Uterus (tissue), 4 donors: ENCODE measurements around the gene PRC1. TPM values are rescaled to one million over a fixed set of nuclear protein-coding genes. Genes with fewer than 3 reads are reported as not detected.
"Not testable (repeated sequence)": the region's sequence is repeated elsewhere in the genome, so short reads cannot be mapped to it uniquely, and the experiment has no call there.

ENCODE experiments used
- DNase-seq, 2 donors: peaks; one replicate each; pipeline ENCODE4 v3.0.0-alpha.2; 2019 to 2020
- H3K27ac ChIP-seq, 2 donors: fragments of 200-600 bp; sonication (generic); 1 replicate in 1 of 2; 2 replicates in 1 of 2; pipeline ENCODE4 v1.5.1; 2016 to 2018
- H3K27me3 ChIP-seq, 2 donors: fragments of 200-600 bp; sonication (generic); one replicate each; pipeline ENCODE4 v1.5.1; 2018 to 2019; ENCODE audit warnings: control low read depth in 1 of 2
- H3K36me3 ChIP-seq, 2 donors: fragments of 200-600 bp; sonication (generic); one replicate each; pipeline ENCODE4 v1.5.1; 2019; ENCODE audit warnings: control low read depth in 1 of 2
- H3K4me1 ChIP-seq, 2 donors: fragments of 200-600 bp; sonication (generic); one replicate each; pipeline ENCODE4 v1.5.1; 2018 to 2019; ENCODE audit warnings: control low read depth in 1 of 2
- H3K4me3 ChIP-seq, 2 donors: fragments of 200-600 bp; sonication (generic); 1 replicate in 1 of 2; 2 replicates in 1 of 2; pipeline ENCODE4 v1.5.1; 2018 to 2019; ENCODE audit warnings: mild to moderate bottlenecking in 1 of 2
- H3K9me3 ChIP-seq, 2 donors: fragments of 200-600 bp; sonication (generic); one replicate each; pipeline ENCODE4 v1.5.1; 2019; ENCODE audit warnings: control low read depth in 1 of 2
- CTCF ChIP-seq, 4 experiments: fragments of 200-600 bp in 2 of 4; fragments of 450-650 bp in 2 of 4; sonication (generic) in 2 of 4; IDR thresholded peaks; one replicate each; pipeline ENCODE4 v1.5.1; 2016 to 2019; ENCODE audit warnings: antibody characterized with exemption in 4 of 4, mild to moderate bottlenecking in 2 of 4, moderate library complexity in 1 of 4
- POLR2A ChIP-seq, 2 donors: fragments of 450-650 bp; IDR thresholded peaks; one replicate each; pipeline ENCODE4 v1.6.1; 2016; ENCODE audit warnings: antibody characterized with exemption in 2 of 2, mild to moderate bottlenecking in 1 of 2, moderate library complexity in 1 of 2
- intact Hi-C: fragments of 100-400 bp; cut with DNase I; formaldehyde crosslinking; loops from one replicate; pipeline ENCODE4 v1.15.1; 2023; ENCODE audit warnings: low total_unique reads
- total RNA-seq, 4 donors: library from RNA; depleted of rRNA in 3 of 4; stranded (reverse); fragments of >200 nt in 3 of 4; gene quantifications; one replicate each; pipeline versions ENCODE4 v1.1.0 to v1.2.4, GENCODE V29; 2014 to 2023
- donor health status: DM: yes; HTN: yes; CAD: no.

PRC1 gene
- total RNA-seq, 4 donors from 2014 or later: 7.1 to 95.0 (median 9.4) TPM; not detected in 1

- Histone ChIP-seq H3K36me3 (no peaks in the 10 kb centered on the region), H3K4me3 (peak within 1 kb of the TSS; percentile 65 to 88), H3K9me3 (no peaks in the 10 kb centered on the region), H3K4me1 (no peaks in the 10 kb centered on the region), H3K27ac (peak within 1 kb of the TSS; percentile 54 to 64), H3K27me3 (no peaks in the 10 kb centered on the region)
- peak; percentile 78 to 79 for DNase-seq
- TF ChIP-seq POLR2A (IDR thresholded peaks at IDR 0.05) (peak in 1 of 2 donors; percentile 18), CTCF (IDR thresholded peaks at IDR 0.05) (no peak)
- intact Hi-C loops: no loop called here
Observed at GRCh38 chr15:91022075-91022831, 27.9 kb upstream of the PRC1 start, which contains the start of gene VPS33B. Gene VPS33B, minus strand, starts transcription at chr15:91022594. Its CDS starts 345 bp downstream, at chr15:91022249.

- Histone ChIP-seq H3K4me3 (peak overlapping the region; percentile 65 to 88), H3K4me1 (no peaks in the 10 kb centered on the region), H3K27ac (peak overlapping the region; percentile 54 to 64), H3K9me3 (no peaks in the 10 kb centered on the region), H3K36me3 (no peaks in the 10 kb centered on the region), H3K27me3 (no peaks in the 10 kb centered on the region)
- intact Hi-C loops: no loop called here
- no peak for TF ChIP-seq POLR2A (IDR thresholded peaks at IDR 0.05)
- TF ChIP-seq CTCF (IDR thresholded peaks at IDR 0.05): no peak
- DNase-seq: no peak
Observed at GRCh38 chr15:91021516-91022074, 27.3 kb upstream of the PRC1 start.

GRCh38 chr15:91018158-91018557, 23.8 kb upstream of the PRC1 start:
- intact Hi-C loops: no loop called here
- no peaks in the 10 kb centered on the region for H3K36me3 ChIP-seq
- H3K27ac ChIP-seq: no peak overlapping the region
- H3K4me1 ChIP-seq: no peaks in the 10 kb centered on the region
- no peak for DNase-seq
- no peaks in the 10 kb centered on the region for H3K27me3 ChIP-seq
- no peaks in the 10 kb centered on the region for H3K9me3 ChIP-seq
- TF ChIP-seq CTCF (IDR thresholded peaks at IDR 0.05) (no peak), POLR2A (IDR thresholded peaks at IDR 0.05) (no peak)
- H3K4me3 ChIP-seq: no peak overlapping the region

- no peak overlapping the region for H3K27ac ChIP-seq
- no peak for DNase-seq
- H3K36me3 ChIP-seq: no peaks in the 10 kb centered on the region
- H3K4me1 ChIP-seq: no peaks in the 10 kb centered on the region
- intact Hi-C loops: no loop called here
- no peak for TF ChIP-seq POLR2A (IDR thresholded peaks at IDR 0.05)
- TF ChIP-seq CTCF (IDR thresholded peaks at IDR 0.05): no peak
- no peaks in the 10 kb centered on the region for H3K9me3 ChIP-seq
- no peak overlapping the region for H3K4me3 ChIP-seq
- no peaks in the 10 kb centered on the region for H3K27me3 ChIP-seq
Observed at GRCh38 chr15:91017716-91018115, 23.4 kb upstream of the PRC1 start.

- H3K9me3 ChIP-seq, DNase-seq, intact Hi-C loops: not testable (repeated sequence)
Observed at GRCh38 chr15:91013701-91014100, 19.4 kb upstream of the PRC1 start.

More at GRCh38 chr15:91013701-91014100, 19.4 kb upstream of the PRC1 start:
- not testable (repeated sequence) for H3K36me3 ChIP-seq, H3K27me3 ChIP-seq, H3K4me3 ChIP-seq, H3K27ac ChIP-seq, H3K4me1 ChIP-seq
